HT-29 (cell line): Measurements from ENCODE around the gene ME2. TPM values are rescaled to one million over a fixed set of nuclear protein-coding genes. Genes with fewer than 3 reads are reported as not detected.
"Not testable (repeated sequence)": the region's sequence is repeated elsewhere in the genome, so short reads cannot be mapped to it uniquely, and the experiment has no call there.

Experiments
- DNase-seq: peaks from one replicate; pipeline ENCODE4 v3.0.0-alpha.2; 2015; ENCODE audit warnings: low spot score
- total RNA-seq: library from RNA; depleted of rRNA; stranded (reverse); fragments of >200 nt; shearing (Covaris generic); gene quantifications from 2 replicates; pipeline ENCODE4 v1.2.3, GENCODE V29; 2014

ME2 gene
- total RNA-seq, 1 experiment from 2014 or later: 23.4 TPM

DNA sequence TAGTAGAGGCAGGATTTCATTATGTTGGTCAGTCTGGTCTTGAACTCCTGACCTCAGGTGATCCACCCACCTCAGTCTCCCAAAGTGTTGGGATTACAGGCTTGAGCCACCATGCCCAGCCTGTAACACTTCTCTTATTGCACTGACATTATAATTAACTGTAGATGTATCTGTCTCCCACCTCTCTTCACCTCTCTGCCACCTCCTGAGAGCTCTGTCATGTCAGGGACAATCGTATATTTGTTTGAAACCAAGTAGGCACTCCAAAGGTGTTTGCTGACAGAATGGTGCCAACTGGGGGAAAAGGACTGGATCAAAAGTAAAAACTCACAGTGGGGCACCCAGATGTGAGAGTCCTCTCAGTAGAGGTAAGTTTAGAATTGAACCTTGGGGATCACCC is 17.3 kb upstream of the ME2 start:
- DNase-seq: no peak

DNA sequence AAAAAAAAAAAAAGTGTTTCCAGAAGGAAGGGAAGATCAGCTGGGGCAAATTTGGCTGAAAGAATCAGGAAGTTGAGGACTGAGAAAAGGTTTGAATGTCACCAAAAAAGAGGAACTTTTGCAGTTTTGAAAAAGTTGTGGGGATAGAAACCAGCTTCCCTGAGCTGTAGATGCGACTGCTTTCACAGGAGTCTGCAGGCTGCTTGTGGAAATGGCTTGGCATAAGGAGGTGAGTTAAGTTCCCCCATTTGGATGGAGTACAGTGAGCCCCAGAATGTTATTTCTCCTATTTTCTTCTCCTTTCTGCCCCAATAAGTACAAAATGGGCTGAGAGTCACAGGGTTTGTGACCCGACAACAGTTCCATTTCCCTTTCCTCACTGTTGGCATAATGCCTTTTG is 16.5 kb upstream of the ME2 start:
- DNase-seq: no peak

DNA sequence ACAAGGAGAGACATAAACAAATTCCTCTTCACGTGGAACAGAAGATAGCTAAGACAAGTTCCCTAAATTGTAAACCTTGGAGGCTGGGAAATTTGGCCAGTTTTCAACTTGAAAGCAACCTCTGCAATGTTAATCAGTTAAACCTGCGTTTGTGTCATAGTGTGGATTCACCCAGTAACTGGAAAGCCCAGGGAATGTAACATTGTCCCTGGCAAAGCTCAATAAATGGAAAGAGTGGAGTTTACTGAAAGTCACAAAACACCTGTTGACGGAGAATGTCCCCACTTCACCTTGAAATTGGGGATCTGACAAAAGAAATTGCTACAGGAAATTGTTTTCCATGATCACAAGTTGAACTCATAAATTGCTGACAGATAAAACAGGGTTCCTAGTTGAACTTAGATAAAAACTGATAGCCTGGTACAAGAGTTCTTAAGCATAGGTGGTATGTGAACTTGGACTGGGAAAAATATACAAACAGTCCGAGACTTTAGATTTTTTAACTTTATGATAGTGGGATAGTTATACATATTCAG is 15.0 kb upstream of the ME2 start:
- no peak for DNase-seq

GRCh38 chr18:50866765-50867164 is 12.2 kb upstream of the ME2 start:
- DNase-seq: peak; percentile 2

GRCh38 chr18:50869150-50869549 is 9.8 kb upstream of the ME2 start:
- no peak for DNase-seq

DNA sequence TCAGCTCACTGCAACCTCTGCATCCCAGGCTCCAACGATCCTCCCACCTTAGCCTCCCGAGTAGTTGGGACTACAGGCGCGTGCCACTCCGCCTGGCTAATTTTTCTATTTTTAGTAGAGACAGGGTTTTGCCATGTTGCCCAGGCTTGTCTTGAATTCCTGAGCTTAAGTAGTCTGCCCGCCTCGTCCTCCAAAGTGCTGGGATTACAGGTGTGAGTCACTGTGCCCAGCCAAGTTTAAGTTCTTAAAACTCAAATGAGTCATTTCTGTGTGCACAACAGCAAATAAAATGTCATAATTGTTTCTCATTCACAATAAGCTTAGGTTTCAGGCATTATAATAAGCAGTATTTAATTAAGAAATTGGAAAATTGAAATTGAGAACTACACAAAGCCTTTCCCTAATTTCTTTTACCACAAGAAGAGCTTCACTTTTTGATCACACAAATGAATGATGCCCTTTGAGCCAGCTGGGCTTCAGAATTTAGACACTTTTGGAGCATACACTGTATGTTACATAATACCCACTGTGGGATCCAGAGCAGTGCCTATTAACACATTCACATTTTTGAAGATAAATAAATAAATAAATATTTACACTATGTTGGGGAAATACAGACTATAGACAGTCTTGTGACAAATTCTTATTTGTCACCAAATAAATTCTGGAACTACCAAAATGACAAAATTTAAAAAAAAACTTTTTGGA is 8.6 kb upstream of the ME2 start:
- DNase-seq: peak; percentile 27

DNA sequence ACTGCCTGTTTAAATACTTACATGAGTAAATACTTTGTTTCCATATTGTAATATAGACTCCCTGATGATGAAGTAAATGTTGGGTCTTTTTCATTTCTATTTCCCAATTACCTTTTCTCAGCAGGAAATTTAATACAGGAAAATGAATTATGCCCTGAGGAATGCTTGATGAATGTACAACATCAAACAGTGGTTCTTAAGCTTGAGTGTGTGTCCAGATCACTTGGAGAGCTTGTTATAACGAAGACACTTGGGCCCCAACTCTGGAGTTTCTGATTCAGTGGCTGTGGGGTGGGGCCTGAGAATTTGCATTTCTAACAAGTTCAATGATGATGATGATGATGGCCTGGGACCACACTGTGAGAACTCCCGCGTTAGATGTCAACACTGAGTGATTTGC is 7.1 kb upstream of the ME2 start:
- DNase-seq: no peak

- no peak for DNase-seq
Observed at GRCh38 chr18:50875966-50876536, 2.9 kb upstream of the ME2 start.

GRCh38 chr18:50877545-50878265 is 1.2 kb upstream of the ME2 start:
- DNase-seq: no peak

- DNase-seq: peak; percentile 36
Observed at GRCh38 chr18:50879302-50880118, 592 bp downstream of the ME2 start.

- DNase-seq: no peak
Observed at GRCh38 chr18:50880119-50880465, 1.2 kb downstream of the ME2 start.

GRCh38 chr18:50880944-50881343 is 2.0 kb downstream of the ME2 start:
- DNase-seq: not testable (repeated sequence)

DNA sequence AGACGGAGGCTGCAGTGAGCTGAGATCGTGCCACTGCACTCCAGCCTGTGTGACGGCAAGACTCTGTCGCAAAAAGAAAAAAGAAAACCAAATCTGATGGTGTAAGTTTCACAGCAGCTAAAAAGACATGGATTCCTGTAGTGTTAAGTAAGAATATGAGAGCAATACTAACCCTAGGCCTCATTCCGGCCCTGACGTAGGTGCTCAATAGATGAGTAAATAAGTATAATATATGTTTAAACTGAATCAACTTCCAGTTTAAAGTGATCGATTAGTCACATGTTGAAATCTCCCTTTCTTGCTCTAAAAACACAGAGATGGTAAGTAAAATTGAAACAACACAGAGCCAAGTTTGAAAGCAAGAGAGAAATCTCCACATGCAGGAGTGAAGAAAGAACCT is 8.0 kb downstream of the ME2 start:
- no peak for DNase-seq

- DNase-seq: no peak
Observed at GRCh38 chr18:50895350-50896045, 16.6 kb downstream of the ME2 start.

DNA sequence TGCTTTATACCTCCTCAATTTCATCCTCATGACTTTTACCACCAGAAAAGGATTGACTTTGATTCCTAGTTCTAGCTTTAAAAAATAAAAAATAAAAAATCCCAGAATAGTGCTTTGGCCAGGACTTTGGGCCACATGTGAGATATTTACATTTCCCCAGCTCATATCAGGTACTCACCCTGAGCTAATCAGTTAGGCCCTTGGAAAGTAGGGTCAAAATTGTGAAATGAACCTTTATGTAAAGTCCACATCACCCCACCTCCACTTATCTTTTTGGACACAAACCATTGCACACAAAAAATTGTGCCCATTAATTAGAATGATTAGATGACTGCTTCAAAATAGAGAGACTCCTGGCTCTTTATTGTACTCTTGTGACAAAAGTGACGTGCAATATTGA is 17.2 kb downstream of the ME2 start:
- no peak for DNase-seq

DNA sequence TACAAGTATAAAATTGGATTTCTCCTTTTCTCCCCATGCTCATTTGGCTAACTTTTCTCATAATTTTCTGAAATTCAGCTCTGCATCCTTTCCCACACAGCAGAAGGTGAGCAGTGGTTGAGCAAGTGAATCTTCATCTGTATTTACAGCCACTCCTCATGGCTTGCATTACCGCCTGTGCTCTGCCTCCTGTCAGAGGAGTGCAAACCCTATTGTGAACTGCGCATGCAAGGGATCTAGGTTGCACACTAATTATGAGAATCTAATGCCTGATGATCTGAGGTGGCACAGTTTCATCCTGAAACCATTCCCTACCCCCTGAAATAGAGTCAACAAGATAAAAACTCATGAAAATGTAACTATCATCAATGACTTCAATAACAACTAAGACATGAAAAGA is 20.0 kb downstream of the ME2 start:
- no peak for DNase-seq

- no peak for DNase-seq
Observed at GRCh38 chr18:50902797-50903196, 23.9 kb downstream of the ME2 start.

DNA sequence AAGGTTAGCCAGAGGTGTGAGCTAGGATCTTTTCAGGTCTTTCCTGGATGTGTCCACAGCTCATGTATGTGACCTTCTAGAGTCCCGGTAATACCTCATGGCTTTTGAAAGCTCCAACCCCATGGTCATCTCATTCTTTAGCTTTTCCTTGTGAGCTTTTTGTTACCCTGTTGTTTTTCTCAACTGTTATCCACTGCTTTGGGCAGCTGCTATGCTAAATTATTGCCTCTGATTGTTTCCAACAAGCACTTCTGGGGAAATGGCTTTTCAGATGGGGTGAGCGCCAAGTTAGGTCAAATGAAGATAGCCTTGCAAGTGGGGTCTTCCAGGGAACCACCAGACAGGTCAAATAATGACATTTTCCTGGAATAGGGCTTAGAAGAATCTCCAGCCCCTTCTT is 27.9 kb downstream of the ME2 start:
- DNase-seq: no peak

DNA sequence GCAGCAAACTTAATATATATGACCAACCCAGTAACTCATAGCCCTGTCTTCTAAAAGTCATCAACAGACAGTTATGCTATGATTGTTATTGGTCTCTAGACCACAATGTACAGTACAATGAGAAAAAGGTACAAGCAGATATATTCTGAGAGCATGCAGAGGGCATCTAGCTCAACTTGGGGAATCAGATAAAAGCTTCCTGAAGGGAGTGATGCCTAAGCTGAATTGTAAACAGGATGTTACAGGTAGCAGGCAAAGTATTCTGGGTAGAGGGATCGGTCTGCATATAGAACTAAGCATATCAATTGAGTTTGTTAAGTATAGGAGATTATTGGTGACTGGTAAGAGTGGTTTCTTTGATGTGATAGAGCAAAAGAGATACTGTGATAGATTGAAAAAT is 30.3 kb downstream of the ME2 start:
- DNase-seq: no peak

- no peak for DNase-seq
Observed at GRCh38 chr18:50911006-50911405, 32.1 kb downstream of the ME2 start.

DNA sequence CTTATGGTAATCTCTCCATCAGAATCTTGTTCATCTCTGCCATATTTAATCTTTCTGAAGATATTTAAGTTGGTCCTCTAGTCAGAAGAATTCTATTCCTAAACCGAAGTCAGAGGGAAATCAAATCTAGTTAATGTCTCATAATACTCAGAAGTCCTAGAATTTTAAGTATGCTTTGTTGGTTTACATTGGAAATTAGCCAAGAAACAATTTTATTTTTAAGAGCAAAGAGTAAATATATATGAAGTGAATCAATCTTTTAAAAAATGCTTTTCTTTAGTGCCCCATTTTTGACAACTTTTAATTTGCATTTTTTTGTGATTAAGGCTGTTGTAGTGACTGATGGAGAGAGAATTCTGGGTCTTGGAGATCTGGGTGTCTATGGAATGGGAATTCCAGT is 38.1 kb downstream of the ME2 start:
- no peak for DNase-seq
